Activated naive CD4-positive, alpha-beta T cell treated with anti-CD3 and anti-CD28 coated beads, Interleukin-2, amount 50 U/mL, for 72 hours (primary cell): ENCODE data around the gene TYW1. TPM values are rescaled to one million over a fixed set of nuclear protein-coding genes. Genes with fewer than 3 reads are reported as not detected.
"Not testable (repeated sequence)": the region's sequence is repeated elsewhere in the genome, so short reads cannot be mapped to it uniquely, and the experiment has no call there.

Experiments used
- ATAC-seq, 2 donors: fragments of 150-1000 bp; cut with Tn5 transposase; 2 replicates each; pipeline ENCODE4 v1.10.0; 2021; ENCODE audit warnings: mild to moderate bottlenecking in 2 of 2, moderate library complexity in 2 of 2
- DNase-seq, 2 donors: peaks; one replicate each; pipeline ENCODE4 v3.0.0; 2021 to 2022; ENCODE audit warnings: low spot score in 2 of 2
- H3K27ac Mint-ChIP-seq, 2 donors: one replicate each; pipeline ENCODE4 v1.8.0; 2022; ENCODE audit warnings: mild to moderate bottlenecking in 2 of 2, mixed read lengths in 2 of 2
- H3K36me3 Mint-ChIP-seq, 2 donors: one replicate each; pipeline ENCODE4 v1.8.0; 2022; ENCODE audit warnings: mixed read lengths in 2 of 2
- H3K9me3 Mint-ChIP-seq, 2 donors: one replicate each; pipeline ENCODE4 v1.8.0; 2022; ENCODE audit warnings: mixed read lengths in 2 of 2
- total RNA-seq, 2 donors: library from RNA; stranded (reverse); gene quantifications; one replicate each; pipeline ENCODE4 v1.2.3, GENCODE V29; 2022

TYW1 gene
- 10 to 100 TPM; 14.1 to 16.1 TPM for total RNA-seq

- DNase-seq, result peak; percentile 97 to 99
- H3K36me3 Mint-ChIP-seq, result peaks cover 16 to 23% of the 10 kb centered on the region in 2 donors
- peak within 1 kb of the TSS; percentile 96 to 97 for H3K27ac Mint-ChIP-seq
- ATAC-seq, result peak; percentile 91 to 92
- H3K9me3 Mint-ChIP-seq, result not testable (repeated sequence)
These were observed at the start of gene TYW1 for GRCh38 chr7:66996444-66997191. TYW1 (plus strand) TSS chr7:66996833; CDS start chr7:66996979, 146 bp downstream.

- Mint-ChIP-seq H3K27ac (no peak overlapping the region), H3K36me3 (peaks cover 0 to 9% of the 10 kb centered on the region in 2 donors), H3K9me3 (no peaks in the 10 kb centered on the region)
- no peak for DNase-seq
- ATAC-seq, result no peak
These were observed 48.0 kb upstream of the TYW1 start for GRCh38 chr7:66948480-66949109.

GRCh38 chr7:66950311-66950710 lies 46.3 kb upstream of the TYW1 start:
- Mint-ChIP-seq H3K27ac (no peak overlapping the region), H3K36me3 (peaks cover 0 to 2% of the 10 kb centered on the region in 2 donors), H3K9me3 (no peaks in the 10 kb centered on the region)
- no peak for ATAC-seq
- no peak for DNase-seq

- Mint-ChIP-seq H3K27ac (no peak overlapping the region), H3K36me3 (no peaks in the 10 kb centered on the region)
- ATAC-seq, result no peak
These were observed 45.9 kb upstream of the TYW1 start for GRCh38 chr7:66950763-66951162.

GRCh38 chr7:66952343-66953043 lies 44.1 kb upstream of the TYW1 start:
- DNase-seq, result no peak
- Mint-ChIP-seq H3K27ac (peak overlapping the region in 1 of 2 donors; percentile 22), H3K36me3 (peaks cover 0 to 9% of the 10 kb centered on the region in 2 donors), H3K9me3 (no peaks in the 10 kb centered on the region)
- no peak for ATAC-seq

More at GRCh38 chr7:66950763-66951162, 45.9 kb upstream of the TYW1 start:
- DNase-seq, result no peak
- H3K9me3 Mint-ChIP-seq, result no peaks in the 10 kb centered on the region

- Mint-ChIP-seq H3K36me3 (peaks cover 0 to 11% of the 10 kb centered on the region in 2 donors), H3K27ac (no peak overlapping the region), H3K9me3 (no peaks in the 10 kb centered on the region)
- ATAC-seq (no peak), DNase-seq (no peak)
These were observed 43.6 kb upstream of the TYW1 start for GRCh38 chr7:66953044-66953427.

GRCh38 chr7:66957595-66958290 lies 38.9 kb upstream of the TYW1 start:
- H3K27ac Mint-ChIP-seq, result no peak overlapping the region
- DNase-seq, result no peak
- peaks cover 5 to 31% of the 10 kb centered on the region in 2 donors for H3K36me3 Mint-ChIP-seq
- ATAC-seq, result no peak
- H3K9me3 Mint-ChIP-seq, result no peaks in the 10 kb centered on the region

- ATAC-seq, result no peak
- Mint-ChIP-seq H3K9me3 (no peaks in the 10 kb centered on the region), H3K36me3 (peaks cover 5 to 31% of the 10 kb centered on the region in 2 donors), H3K27ac (peak overlapping the region in 1 of 2 donors; percentile 18)
- no peak for DNase-seq
These were observed 37.9 kb upstream of the TYW1 start for GRCh38 chr7:66958538-66959350.

GRCh38 chr7:66960192-66960591 lies 36.4 kb upstream of the TYW1 start:
- H3K36me3 Mint-ChIP-seq, result peaks cover 5 to 31% of the 10 kb centered on the region in 2 donors
- no peak for ATAC-seq
- no peaks in the 10 kb centered on the region for H3K9me3 Mint-ChIP-seq
- H3K27ac Mint-ChIP-seq, result peak overlapping the region; percentile 18 to 32
- DNase-seq, result no peak

GRCh38 chr7:66961096-66961495 lies 35.5 kb upstream of the TYW1 start:
- ATAC-seq (no peak), DNase-seq (no peak)
- no peaks in the 10 kb centered on the region for H3K9me3 Mint-ChIP-seq
- peaks cover 5 to 31% of the 10 kb centered on the region in 2 donors for H3K36me3 Mint-ChIP-seq
- H3K27ac Mint-ChIP-seq, result peak overlapping the region in 1 of 2 donors; percentile 18

- ATAC-seq (no peak), DNase-seq (no peak)
- peaks cover under 1 to 9% of the 10 kb centered on the region in 2 donors for H3K36me3 Mint-ChIP-seq
- H3K27ac Mint-ChIP-seq, result no peak overlapping the region
- no peaks in the 10 kb centered on the region for H3K9me3 Mint-ChIP-seq
These were observed 32.2 kb upstream of the TYW1 start for GRCh38 chr7:66964411-66964810.

GRCh38 chr7:66967029-66967428 lies 29.6 kb upstream of the TYW1 start:
- ATAC-seq (no peak), DNase-seq (no peak)
- no peak overlapping the region for H3K27ac Mint-ChIP-seq

GRCh38 chr7:66969001-66969400 lies 27.6 kb upstream of the TYW1 start:
- not testable (repeated sequence) for H3K27ac Mint-ChIP-seq, H3K9me3 Mint-ChIP-seq, DNase-seq, ATAC-seq, H3K36me3 Mint-ChIP-seq

More at GRCh38 chr7:66967029-66967428, 29.6 kb upstream of the TYW1 start:
- Mint-ChIP-seq H3K36me3 (no peaks in the 10 kb centered on the region), H3K9me3 (no peaks in the 10 kb centered on the region)

GRCh38 chr7:66970310-66970709 lies 26.3 kb upstream of the TYW1 start:
- DNase-seq, result no peak
- no peak overlapping the region for H3K27ac Mint-ChIP-seq
- ATAC-seq, result no peak
- no peaks in the 10 kb centered on the region for H3K36me3 Mint-ChIP-seq
- H3K9me3 Mint-ChIP-seq, result no peaks in the 10 kb centered on the region

GRCh38 chr7:66974986-66975590 lies 21.5 kb upstream of the TYW1 start:
- no peak for DNase-seq
- Mint-ChIP-seq H3K9me3 (peaks cover 6% of the 10 kb centered on the region in 2 donors), H3K27ac (no peak overlapping the region), H3K36me3 (peaks cover 6 to 7% of the 10 kb centered on the region in 2 donors)
- ATAC-seq, result peak in 1 of 2 donors; percentile 37
